Kidney (tissue), 14 donors: ENCODE measurements around the gene PCLO. TPM values are rescaled to one million over a fixed set of nuclear protein-coding genes. Genes with fewer than 3 reads are reported as not detected.

Experiments
- DNase-seq, 5 donors: peaks; one replicate each; pipeline ENCODE4 v3.0.0-alpha.2; 2013 to 2020
- FAIRE-seq: peaks from 2 replicates; lab custom pipeline; 2012; peaks lifted over from hg19 to GRCh38; lab: Jason Lieb, UNC
- H3K27ac ChIP-seq, 2 donors: one replicate each; pipeline ENCODE4 v1.7.0; 2013; ENCODE audit warnings: low read depth in 2 of 2, low read length in 2 of 2, inconsistent platforms in 1 of 2
- H3K27me3 ChIP-seq: one replicate; pipeline ENCODE4 v1.7.1; 2013; ENCODE audit warnings: low read length, inconsistent platforms; ENCODE audit not compliant: control insufficient read depth, insufficient read depth
- H3K36me3 ChIP-seq, 3 donors: one replicate each; pipeline versions ENCODE4 v1.7.0 to v1.7.1; 2013; ENCODE audit warnings: low read length in 3 of 3, control low read depth in 1 of 3, inconsistent platforms in 1 of 3; ENCODE audit not compliant: insufficient read depth in 3 of 3, control insufficient read depth in 2 of 3
- H3K4me1 ChIP-seq, 3 donors: one replicate each; pipeline versions ENCODE4 v1.7.0 to v1.7.1; 2013; ENCODE audit warnings: low read length in 3 of 3, inconsistent platforms in 1 of 3, low read depth in 1 of 3; ENCODE audit not compliant: control insufficient read depth in 2 of 3, insufficient read depth in 2 of 3
- H3K4me3 ChIP-seq, 3 donors: one replicate each; pipeline versions ENCODE4 v1.7.0 to v1.8.1; 2013; ENCODE audit warnings: low read length in 3 of 3, control low read depth in 1 of 3, inconsistent platforms in 1 of 3
- H3K9ac ChIP-seq, 3 donors: one replicate each; pipeline versions ENCODE4 v1.7.0 to v1.7.1; 2013; ENCODE audit warnings: low read length in 3 of 3, control low read depth in 1 of 3, inconsistent platforms in 1 of 3
- H3K9me3 ChIP-seq, 3 donors: one replicate each; pipeline versions ENCODE4 v1.7.0 to v1.7.1; 2013; ENCODE audit warnings: low read length in 3 of 3, control low read depth in 1 of 3, inconsistent platforms in 1 of 3; ENCODE audit not compliant: control insufficient read depth in 2 of 3, insufficient read depth in 1 of 3
- intact Hi-C: fragments of 100-400 bp; cut with DNase I; formaldehyde crosslinking; loops from one replicate; pipeline ENCODE4 v1.11.1; 2022
- polyA plus RNA-seq: library from polyadenylated mRNA; stranded (reverse); fragments of 350-450 nt; fragmentation: Illumina TruSeq; extraction: RNeasy Lipid Tissue Mini Kit (QIAGEN cat#74804); gene quantifications from one replicate; pipeline ENCODE4 v1.2.3, GENCODE V29; 2014; ENCODE audit warnings: low read depth, low replicate concordance; ENCODE audit not compliant: insufficient read depth
- total RNA-seq: library from RNA; stranded (reverse); fragmentation: NEBNext Ultra II Directional; extraction: Animal tissue kit (Norgen Biotek cat#: 25700); gene quantifications from one replicate; pipeline ENCODE4 v1.2.1, GENCODE V29; 2021
- TF ChIP-seq, protein P1 (sequence below): IDR thresholded peaks from 3 replicates; pipeline ENCODE4 v1.5.1; 2012; ENCODE audit warnings: mild to moderate bottlenecking, moderate library complexity, borderline replicate concordance; ENCODE audit not compliant: insufficient read depth; ENCODE audit errors: extremely low read depth
- donor health status: control.
- donor health status: control.
- donor health status: control.
- donor health status: control.
- donor health status: control.
- donor health status: DM: yes; HTN: yes; CAD: no.
- donor health status: Normal renal cell carcinoma (clear cell type).

Gene PCLO
- total and polyA plus RNA-seq, 2 donors from 2014 or later = 4.0 to 12.0 TPM

GRCh38 chr7:83001362-83002040 is 161.2 kb downstream of the PCLO start:
- Histone ChIP-seq H3K9ac (no peak overlapping the region), H3K36me3 (no peaks in the 10 kb centered on the region), H3K27ac (no peak overlapping the region), H3K4me3 (no peak overlapping the region), H3K9me3 (peaks cover 0 to 6% (median 0%) of the 10 kb centered on the region in 3 donors), H3K27me3 (no peaks in the 10 kb centered on the region), H3K4me1 (no peaks in the 10 kb centered on the region)
- DNase-seq = no peak
- TF ChIP-seq, protein P1, sequence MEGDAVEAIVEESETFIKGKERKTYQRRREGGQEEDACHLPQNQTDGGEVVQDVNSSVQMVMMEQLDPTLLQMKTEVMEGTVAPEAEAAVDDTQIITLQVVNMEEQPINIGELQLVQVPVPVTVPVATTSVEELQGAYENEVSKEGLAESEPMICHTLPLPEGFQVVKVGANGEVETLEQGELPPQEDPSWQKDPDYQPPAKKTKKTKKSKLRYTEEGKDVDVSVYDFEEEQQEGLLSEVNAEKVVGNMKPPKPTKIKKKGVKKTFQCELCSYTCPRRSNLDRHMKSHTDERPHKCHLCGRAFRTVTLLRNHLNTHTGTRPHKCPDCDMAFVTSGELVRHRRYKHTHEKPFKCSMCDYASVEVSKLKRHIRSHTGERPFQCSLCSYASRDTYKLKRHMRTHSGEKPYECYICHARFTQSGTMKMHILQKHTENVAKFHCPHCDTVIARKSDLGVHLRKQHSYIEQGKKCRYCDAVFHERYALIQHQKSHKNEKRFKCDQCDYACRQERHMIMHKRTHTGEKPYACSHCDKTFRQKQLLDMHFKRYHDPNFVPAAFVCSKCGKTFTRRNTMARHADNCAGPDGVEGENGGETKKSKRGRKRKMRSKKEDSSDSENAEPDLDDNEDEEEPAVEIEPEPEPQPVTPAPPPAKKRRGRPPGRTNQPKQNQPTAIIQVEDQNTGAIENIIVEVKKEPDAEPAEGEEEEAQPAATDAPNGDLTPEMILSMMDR = no peak
- intact Hi-C loops = no loop called here
- no peak for FAIRE-seq

GRCh38 chr7:82998436-82998835 is 164.2 kb downstream of the PCLO start:
- intact Hi-C loops = no loop called here
- Histone ChIP-seq H3K9me3 (no peaks in the 10 kb centered on the region), H3K27me3 (no peaks in the 10 kb centered on the region), H3K9ac (no peak overlapping the region), H3K27ac (no peak overlapping the region), H3K36me3 (no peaks in the 10 kb centered on the region), H3K4me3 (no peak overlapping the region), H3K4me1 (no peaks in the 10 kb centered on the region)
- TF ChIP-seq, protein P1 = no peak
- DNase-seq = no peak
- no peak for FAIRE-seq

DNA sequence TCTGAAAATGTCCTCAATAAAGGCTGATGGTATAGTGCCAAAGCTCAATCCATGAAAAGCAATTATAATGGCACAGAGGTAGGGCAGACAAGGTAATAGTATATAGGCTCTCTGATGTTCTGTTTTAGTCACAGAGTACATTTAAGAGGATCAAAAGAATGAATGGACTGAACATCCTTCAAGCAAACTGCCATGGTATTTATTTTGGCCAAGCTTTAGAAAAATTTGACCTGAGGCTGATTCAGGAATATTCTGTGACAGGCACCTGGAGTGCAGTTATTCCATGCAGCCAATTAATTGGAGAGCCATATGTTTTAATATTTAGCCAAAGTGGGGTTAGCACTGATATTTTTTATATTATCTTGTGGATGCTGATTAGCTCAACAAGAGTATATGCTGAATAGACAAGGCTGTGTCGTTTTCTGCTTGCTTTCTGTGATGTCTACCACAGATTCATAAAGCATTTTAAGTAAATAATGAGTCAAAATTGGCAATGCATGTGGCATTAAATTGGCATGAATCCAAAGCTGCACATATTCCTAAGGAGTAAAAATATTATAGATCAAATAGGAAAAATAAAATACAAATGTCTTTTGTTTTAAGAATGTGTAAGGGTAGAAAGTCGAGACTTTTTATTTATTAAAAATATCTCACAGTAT is 177.4 kb downstream of the PCLO start:
- TF ChIP-seq, protein P1 = no peak
- Histone ChIP-seq H3K4me3 (no peak overlapping the region), H3K27me3 (no peaks in the 10 kb centered on the region), H3K9ac (no peak overlapping the region), H3K27ac (no peak overlapping the region), H3K36me3 (no peaks in the 10 kb centered on the region), H3K4me1 (no peaks in the 10 kb centered on the region), H3K9me3 (no peaks in the 10 kb centered on the region)
- FAIRE-seq = no peak
- intact Hi-C loops = no loop called here
- no peak for DNase-seq
